ENCODE data around the gene WDFY2. TPM values are rescaled to one million over a fixed set of nuclear protein-coding genes. Genes with fewer than 3 reads are reported as not detected.

WDFY2 gene
- total and polyA plus RNA-seq, 8 donors, result 11.4 to 25.2 (median 17.2) TPM

- no peak for TF ChIP-seq CTCF (IDR thresholded peaks at IDR 0.05)
- DNase-seq (peak in 4 of 6 donors; percentile 80 to 87 (median 84)), FAIRE-seq (no peak), ATAC-seq (peak; percentile 6 to 38 (median 24))
- intact Hi-C loops (cut with DNase I), result no loop called here
- peak overlapping the region in 1 of 4 donors; percentile 85 for H3K4me3 ChIP-seq
- H3K27me3 ChIP-seq, result no peaks in the 10 kb centered on the region
- 43 to 50% methylated on average over 2 of the region's 2 CpGs for WGBS, 2 donors
- no peaks in the 10 kb centered on the region for H3K36me3 ChIP-seq
- H3K4me1 ChIP-seq, result peaks cover 13 to 32% (median 25%) of the 10 kb centered on the region in 3 donors
- H3K27ac ChIP-seq, result peak overlapping the region in 2 of 4 donors; percentile 100
- H3K9me3 ChIP-seq, result no peaks in the 10 kb centered on the region
These were observed 222.3 kb downstream of the WDFY2 start for GRCh38 chr13:51806566-51806965.

- FAIRE-seq, result no peak
- no peaks in the 10 kb centered on the region for H3K36me3 ChIP-seq
- no peaks in the 10 kb centered on the region for H3K27me3 ChIP-seq
- WGBS, 2 donors, result 67 to 68% methylated on average over 5 of the region's 5 CpGs
- H3K27ac ChIP-seq, result no peak overlapping the region
- no peak for ATAC-seq
- peak in 1 of 6 donors; percentile 17 for DNase-seq
- H3K4me1 ChIP-seq, result peaks cover 11 to 30% (median 23%) of the 10 kb centered on the region in 3 donors
- no peak overlapping the region for H3K4me3 ChIP-seq
- intact Hi-C loops (cut with DNase I), result no loop called here
- no peak for TF ChIP-seq CTCF (IDR thresholded peaks at IDR 0.05)
- H3K9me3 ChIP-seq, result no peaks in the 10 kb centered on the region
These were observed 222.8 kb downstream of the WDFY2 start for GRCh38 chr13:51807041-51807440.

- DNase-seq (no peak), FAIRE-seq (no peak), ATAC-seq (no peak)
- Histone ChIP-seq H3K9me3 (no peaks in the 10 kb centered on the region), H3K36me3 (no peaks in the 10 kb centered on the region), H3K4me1 (peaks cover 0 to 19% (median 13%) of the 10 kb centered on the region in 3 donors), H3K4me3 (no peak overlapping the region), H3K27ac (no peak overlapping the region), H3K27me3 (no peaks in the 10 kb centered on the region)
- intact Hi-C loops (cut with DNase I), result no loop called here
- TF ChIP-seq CTCF (IDR thresholded peaks at IDR 0.05), result no peak
These were observed 224.5 kb downstream of the WDFY2 start for GRCh38 chr13:51808811-51809210.

- DNase-seq (peak in 1 of 6 donors; percentile 9), FAIRE-seq (no peak), ATAC-seq (no peak)
- no peak for TF ChIP-seq CTCF (IDR thresholded peaks at IDR 0.05)
- peaks cover 7 to 17% (median 13%) of the 10 kb centered on the region in 3 donors for H3K4me1 ChIP-seq
- H3K27me3 ChIP-seq, result no peaks in the 10 kb centered on the region
- H3K4me3 ChIP-seq, result no peak overlapping the region
- H3K36me3 ChIP-seq, result no peaks in the 10 kb centered on the region
- 88 to 92% methylated on average over 12 of the region's 12 CpGs for WGBS, 2 donors
- intact Hi-C loops (cut with DNase I), result no loop called here
- no peak overlapping the region for H3K27ac ChIP-seq
- no peaks in the 10 kb centered on the region for H3K9me3 ChIP-seq
These were observed 226.8 kb downstream of the WDFY2 start for GRCh38 chr13:51811046-51811445.

- ATAC-seq (no peak), FAIRE-seq (no peak), DNase-seq (peak in 1 of 6 donors; percentile 8)
- no peak for TF ChIP-seq CTCF (IDR thresholded peaks at IDR 0.05)
- intact Hi-C loops (cut with DNase I), result no loop called here
- no peak overlapping the region for H3K4me3 ChIP-seq
- H3K4me1 ChIP-seq, result peaks cover 4 to 10% (median 7%) of the 10 kb centered on the region in 3 donors
- H3K36me3 ChIP-seq, result no peaks in the 10 kb centered on the region
- 57 to 64% methylated on average over 4 of the region's 4 CpGs for WGBS, 2 donors
- no peaks in the 10 kb centered on the region for H3K27me3 ChIP-seq
- no peaks in the 10 kb centered on the region for H3K9me3 ChIP-seq
- H3K27ac ChIP-seq, result no peak overlapping the region
These were observed 227.7 kb downstream of the WDFY2 start for GRCh38 chr13:51811920-51812451.

Measured in pancreas (tissue), 10 donors.